Measurements from ENCODE around the gene SGMS2.

DNA sequence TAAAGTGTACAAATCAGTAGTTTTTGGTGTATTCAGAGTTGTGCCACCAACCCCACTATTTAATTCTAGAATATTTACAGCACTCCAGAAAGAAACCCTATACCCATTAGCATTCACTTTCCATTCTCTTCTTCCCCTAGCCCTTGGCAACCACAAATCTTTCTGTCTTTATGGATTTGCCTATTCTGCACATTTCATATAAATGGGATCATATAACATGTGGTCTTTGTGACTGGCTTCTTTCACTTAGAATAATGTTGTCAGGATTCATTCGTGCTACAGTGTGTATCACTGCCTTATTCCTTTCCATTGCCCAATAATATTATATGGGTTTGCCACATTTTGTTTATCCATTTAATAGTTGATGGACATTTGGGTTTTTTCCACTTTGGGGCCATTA lies 32.2 kb downstream of the SGMS2 start:
- TF ChIP-seq, protein P1, sequence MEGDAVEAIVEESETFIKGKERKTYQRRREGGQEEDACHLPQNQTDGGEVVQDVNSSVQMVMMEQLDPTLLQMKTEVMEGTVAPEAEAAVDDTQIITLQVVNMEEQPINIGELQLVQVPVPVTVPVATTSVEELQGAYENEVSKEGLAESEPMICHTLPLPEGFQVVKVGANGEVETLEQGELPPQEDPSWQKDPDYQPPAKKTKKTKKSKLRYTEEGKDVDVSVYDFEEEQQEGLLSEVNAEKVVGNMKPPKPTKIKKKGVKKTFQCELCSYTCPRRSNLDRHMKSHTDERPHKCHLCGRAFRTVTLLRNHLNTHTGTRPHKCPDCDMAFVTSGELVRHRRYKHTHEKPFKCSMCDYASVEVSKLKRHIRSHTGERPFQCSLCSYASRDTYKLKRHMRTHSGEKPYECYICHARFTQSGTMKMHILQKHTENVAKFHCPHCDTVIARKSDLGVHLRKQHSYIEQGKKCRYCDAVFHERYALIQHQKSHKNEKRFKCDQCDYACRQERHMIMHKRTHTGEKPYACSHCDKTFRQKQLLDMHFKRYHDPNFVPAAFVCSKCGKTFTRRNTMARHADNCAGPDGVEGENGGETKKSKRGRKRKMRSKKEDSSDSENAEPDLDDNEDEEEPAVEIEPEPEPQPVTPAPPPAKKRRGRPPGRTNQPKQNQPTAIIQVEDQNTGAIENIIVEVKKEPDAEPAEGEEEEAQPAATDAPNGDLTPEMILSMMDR (IDR thresholded peaks at IDR 0.05), result no peak
- TF ChIP-seq RCOR1 (IDR thresholded peaks at IDR 0.05; ENCODE audit: low read depth, low read length) (no peak), MAZ (IDR thresholded peaks at IDR 0.05; ENCODE audit: borderline replicate concordance, low read depth, low read length) (no peak), POLR2A (IDR thresholded peaks at IDR 0.05; ENCODE audit: low read length) (no peak), RNF2 (IDR thresholded peaks at IDR 0.05; ENCODE audit: borderline replicate concordance, low read depth) (no peak), MYC (IDR thresholded peaks at IDR 0.05; ENCODE audit: borderline replicate concordance, low read length) (no peak), RAD21 (conservative IDR thresholded peaks at IDR 0.05 in 1 of 2, IDR thresholded peaks at IDR 0.05 in 1 of 2) (no peak), KDM1A (IDR thresholded peaks at IDR 0.05; ENCODE audit: low read depth) (no peak), SREBF2 (IDR thresholded peaks at IDR 0.05) (no peak), KDM5A (IDR thresholded peaks at IDR 0.05) (no peak)
- TF ChIP-seq, protein P2, sequence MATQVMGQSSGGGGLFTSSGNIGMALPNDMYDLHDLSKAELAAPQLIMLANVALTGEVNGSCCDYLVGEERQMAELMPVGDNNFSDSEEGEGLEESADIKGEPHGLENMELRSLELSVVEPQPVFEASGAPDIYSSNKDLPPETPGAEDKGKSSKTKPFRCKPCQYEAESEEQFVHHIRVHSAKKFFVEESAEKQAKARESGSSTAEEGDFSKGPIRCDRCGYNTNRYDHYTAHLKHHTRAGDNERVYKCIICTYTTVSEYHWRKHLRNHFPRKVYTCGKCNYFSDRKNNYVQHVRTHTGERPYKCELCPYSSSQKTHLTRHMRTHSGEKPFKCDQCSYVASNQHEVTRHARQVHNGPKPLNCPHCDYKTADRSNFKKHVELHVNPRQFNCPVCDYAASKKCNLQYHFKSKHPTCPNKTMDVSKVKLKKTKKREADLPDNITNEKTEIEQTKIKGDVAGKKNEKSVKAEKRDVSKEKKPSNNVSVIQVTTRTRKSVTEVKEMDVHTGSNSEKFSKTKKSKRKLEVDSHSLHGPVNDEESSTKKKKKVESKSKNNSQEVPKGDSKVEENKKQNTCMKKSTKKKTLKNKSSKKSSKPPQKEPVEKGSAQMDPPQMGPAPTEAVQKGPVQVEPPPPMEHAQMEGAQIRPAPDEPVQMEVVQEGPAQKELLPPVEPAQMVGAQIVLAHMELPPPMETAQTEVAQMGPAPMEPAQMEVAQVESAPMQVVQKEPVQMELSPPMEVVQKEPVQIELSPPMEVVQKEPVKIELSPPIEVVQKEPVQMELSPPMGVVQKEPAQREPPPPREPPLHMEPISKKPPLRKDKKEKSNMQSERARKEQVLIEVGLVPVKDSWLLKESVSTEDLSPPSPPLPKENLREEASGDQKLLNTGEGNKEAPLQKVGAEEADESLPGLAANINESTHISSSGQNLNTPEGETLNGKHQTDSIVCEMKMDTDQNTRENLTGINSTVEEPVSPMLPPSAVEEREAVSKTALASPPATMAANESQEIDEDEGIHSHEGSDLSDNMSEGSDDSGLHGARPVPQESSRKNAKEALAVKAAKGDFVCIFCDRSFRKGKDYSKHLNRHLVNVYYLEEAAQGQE (IDR thresholded peaks at IDR 0.05), result no peak

Data from A549 (cell line).